ENCODE measurements around the gene CACNA1A.
"Not testable (repeated sequence)": the region's sequence is repeated elsewhere in the genome, so short reads cannot be mapped to it uniquely, and the experiment has no call there.

Gene CACNA1A

DNA sequence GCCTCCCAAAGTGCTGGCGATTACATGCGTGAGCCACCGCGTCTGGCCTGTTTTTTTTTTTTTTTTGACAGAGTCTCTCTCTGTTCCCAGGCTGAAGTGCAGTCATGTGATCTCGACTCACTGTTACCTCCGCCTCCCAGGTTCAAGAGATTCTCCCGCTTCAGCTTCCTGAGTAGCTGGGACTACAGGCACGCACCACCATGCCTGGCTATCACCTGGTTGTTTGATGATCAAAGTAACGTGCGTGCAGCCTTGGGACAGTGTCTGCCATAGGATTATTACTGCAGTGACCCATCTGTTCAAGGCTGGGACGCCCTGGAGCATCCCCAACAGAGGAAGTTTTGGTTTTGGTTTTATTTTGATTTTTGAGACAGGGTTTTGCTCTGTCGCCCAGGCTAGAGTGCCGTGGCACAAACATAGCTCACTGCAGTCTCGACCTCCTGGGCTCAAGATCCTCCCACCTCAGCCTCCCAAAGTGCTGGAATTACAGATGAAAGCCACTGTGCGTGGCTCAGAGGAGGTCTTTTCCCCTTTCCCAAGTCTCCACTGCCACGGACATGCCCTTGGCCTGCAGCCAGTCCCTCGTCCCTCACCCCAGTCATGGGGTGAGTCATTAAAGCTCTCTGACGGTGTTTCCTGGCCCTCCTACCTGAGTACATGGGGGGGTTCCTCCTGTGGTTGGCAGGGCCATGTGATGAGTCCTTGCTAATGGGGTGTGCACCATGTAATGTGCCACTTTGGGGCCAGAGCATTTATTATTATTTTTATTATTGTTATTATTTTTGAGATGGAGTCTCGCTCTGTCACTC lies 290.5 kb downstream of the CACNA1A start:
- DNase-seq, result no peak

DNA sequence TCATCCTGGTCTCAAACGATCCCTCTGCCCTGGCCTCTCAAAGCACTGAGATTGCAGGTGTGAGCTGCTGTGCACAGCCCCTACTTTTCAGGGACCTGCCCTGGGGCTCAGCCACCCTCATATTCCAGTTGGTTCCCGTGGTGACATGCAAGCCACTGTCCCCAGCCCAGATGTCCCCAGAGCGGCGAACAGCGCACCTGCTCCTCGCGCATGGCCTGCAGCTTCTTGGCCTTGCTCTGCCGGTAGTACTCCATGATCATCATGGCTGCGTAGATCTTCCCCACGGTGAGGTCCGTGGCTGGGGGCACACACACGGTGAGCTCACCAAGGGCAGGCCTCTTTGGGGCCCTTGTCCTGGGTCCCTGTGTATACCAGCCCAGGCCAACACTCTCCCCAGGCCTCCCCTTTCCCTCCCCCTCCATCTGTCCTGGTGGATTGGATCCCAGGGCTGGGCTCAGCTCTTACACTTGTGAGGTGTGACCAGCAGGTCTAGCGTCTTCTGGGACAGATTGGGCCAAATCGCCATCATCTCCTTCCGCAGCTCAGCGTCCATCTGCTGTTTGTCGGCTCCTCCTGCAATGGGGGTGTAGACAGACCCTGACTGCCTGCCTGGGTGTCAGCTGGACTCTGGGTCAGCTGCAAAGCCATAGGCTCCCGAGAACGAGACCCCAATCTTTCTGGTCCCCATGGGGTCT lies 292.1 kb downstream of the CACNA1A start:
- no peak for DNase-seq

DNA sequence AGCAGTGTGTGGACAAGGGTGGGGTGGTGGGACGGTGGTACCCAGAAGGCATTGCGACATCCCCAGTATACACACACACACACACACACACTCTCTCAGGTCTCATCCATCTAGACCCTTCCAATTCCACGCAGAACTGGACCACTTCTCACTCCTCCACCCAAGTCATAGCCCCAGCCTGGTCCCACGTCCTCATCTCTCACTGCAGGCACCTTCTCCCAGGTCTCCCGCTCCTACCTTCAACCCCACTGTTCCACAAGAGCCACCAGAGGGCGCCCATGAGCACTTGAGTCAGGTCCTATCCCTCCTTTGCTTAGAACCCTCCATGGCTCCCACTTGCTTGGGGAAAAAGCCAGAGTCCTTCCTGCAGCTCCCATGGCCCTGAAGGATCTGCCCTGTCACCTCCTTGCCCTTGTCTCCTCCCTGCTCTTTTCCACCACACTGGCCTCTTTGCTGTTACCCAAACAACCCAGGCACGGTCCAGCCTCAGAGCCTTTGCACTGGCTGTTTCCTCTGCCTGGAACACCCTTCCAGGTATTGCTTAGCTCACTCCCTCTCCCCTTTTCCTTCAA lies 293.4 kb downstream of the CACNA1A start:
- no peak for DNase-seq

DNA sequence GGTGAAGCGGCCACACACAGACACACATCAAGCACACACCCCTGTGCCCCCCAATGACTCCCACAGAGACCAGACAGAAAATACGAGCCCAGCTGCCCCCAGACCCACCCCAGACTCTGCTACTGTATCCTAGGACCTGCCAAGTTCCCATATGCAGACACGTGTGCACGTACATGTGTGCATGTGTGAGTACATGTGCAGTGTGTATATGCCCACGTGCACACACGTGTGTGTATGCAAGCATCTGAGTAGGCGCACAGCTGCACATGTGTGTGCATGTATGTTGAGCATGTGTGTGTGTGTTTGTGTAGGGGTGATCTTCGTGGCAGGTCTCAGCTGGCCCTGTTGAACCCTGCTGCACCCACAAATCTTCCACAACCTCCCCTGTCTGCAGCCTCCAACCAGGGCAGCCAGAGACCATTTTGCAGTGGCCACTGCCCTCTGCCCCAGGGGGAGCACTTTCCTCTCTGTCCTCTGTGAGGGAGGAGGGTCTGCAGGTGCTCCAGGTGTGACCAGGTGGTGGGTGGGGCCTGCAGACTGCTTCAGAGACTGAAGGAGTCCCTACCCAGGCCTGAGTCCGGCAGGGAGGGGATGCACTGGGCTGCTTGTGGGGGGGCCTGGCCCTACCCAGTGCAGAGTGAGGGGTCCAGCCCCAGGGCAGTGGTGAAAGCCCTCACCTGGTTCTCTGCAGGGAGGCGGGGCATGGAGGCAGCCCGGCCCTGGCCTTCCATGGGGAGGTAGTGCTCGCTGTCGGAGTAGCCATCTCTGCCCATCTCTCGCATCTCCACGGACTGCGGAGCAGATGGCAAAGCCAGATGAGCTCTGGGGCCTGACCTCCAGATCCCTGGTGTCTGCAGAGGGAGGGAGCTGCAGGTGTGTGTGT lies 294.6 kb downstream of the CACNA1A start:
- no peak for DNase-seq

DNA sequence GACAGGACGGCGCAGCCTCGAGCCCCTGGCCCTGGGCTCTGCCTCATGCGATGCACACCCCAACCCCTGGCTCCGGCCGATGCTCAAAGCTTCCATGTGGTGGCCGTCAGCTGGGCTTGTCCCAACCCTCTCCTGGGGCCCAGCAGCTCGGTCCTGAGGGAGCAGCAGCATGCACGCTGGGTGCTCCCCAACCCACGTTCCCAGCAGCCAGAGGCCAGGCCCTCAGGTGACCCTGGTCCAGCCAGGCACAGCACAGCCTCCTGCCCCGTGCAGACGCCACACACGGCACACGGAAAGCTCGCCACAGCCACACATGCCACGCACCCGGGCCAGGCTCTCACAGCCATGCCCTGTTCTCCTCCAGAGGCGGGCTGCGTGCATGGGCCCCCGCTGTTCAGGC lies 295.3 kb downstream of the CACNA1A start:
- DNase-seq, result no peak

DNA sequence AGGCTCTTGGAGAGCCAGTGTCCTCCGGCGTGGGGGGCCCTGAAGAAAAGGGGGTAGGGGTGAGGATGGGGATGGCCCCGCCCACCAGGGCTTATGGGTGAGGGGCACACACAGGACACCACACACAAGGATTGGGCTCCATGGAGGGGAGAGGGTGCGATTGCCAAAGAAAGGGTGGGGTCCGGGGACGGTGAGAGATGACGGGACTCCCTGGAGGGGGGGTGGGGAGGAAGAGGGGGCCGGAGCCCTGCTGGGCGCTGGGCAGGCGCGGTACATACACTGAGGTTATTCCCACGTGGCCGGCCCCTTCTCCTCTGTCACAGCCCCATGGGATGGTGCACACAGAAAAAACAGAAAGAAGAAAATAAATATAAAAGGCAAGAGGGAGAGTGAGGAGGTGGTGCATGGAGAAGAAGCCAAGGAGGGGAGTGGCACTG lies 295.9 kb downstream of the CACNA1A start:
- DNase-seq, result no peak

DNA sequence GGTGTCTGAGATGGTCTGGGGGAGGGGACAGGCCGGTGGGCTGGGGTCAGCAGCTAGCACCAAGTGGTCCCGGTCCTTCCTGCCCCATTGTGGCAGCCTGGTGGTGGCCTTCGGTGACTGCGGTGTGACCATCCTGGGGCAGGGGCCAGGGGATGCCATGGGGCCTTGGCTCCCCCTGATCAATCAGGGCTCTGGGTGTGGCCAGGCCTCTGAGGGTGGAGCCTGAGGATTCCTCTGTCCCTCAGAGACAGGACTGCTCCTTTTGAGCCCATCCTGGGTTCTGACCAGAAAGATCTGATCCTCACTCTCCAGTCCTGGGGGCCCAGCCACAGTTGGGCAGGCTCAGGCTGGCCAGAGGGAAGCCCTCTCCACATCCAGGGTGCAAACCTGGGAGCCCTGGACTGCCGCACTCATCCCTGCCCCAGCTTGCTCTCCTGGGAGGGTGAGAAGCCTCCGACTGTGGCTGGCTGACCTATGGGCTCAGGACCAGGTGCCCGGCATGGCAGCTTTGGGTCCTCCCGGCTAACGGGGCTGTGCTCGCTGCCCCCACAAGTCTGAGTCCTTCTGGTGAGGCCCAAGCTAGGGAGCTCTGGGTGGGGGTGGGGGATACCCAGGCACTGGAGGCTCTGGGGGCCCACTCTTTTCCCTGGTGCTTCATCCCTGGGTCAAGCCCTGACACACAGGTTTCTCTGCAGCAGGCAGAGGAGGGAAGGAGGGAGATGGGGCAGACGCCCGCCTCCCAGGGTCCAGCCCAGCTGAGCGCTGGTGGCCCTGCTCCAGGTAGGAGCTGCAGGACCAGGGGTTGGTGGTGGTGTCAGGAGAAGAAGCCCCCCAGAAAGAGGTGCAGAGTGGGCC lies 296.6 kb downstream of the CACNA1A start:
- no peak for DNase-seq

GRCh38 chr19:13208672-13209483 lies 297.4 kb downstream of the CACNA1A start:
- no peak for DNase-seq

GRCh38 chr19:13207846-13208671 lies 298.2 kb downstream of the CACNA1A start:
- DNase-seq, result no peak

- DNase-seq, result no peak
Measured at GRCh38 chr19:13207237-13207845, 298.9 kb downstream of the CACNA1A start.

DNA sequence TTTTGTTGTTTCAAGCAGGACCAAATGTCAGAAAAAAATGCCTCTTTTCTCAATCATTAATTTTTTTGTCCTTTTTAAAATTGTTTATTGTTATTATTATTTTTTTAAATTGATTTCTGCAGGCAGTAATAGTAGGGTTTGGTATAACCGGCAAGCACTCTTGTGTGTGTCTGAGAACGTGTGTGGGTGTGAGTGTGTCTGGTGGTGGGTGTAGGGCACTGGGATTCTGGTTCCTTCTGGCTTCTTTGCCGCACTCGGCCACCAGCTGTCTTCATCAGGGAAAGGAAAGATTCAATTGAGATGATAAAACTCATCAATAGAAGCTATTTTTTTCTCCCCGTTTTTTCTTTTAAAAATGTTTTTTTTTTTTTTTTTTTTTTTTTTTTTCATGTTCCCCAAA lies 299.7 kb downstream of the CACNA1A start:
- no peak for DNase-seq

DNA sequence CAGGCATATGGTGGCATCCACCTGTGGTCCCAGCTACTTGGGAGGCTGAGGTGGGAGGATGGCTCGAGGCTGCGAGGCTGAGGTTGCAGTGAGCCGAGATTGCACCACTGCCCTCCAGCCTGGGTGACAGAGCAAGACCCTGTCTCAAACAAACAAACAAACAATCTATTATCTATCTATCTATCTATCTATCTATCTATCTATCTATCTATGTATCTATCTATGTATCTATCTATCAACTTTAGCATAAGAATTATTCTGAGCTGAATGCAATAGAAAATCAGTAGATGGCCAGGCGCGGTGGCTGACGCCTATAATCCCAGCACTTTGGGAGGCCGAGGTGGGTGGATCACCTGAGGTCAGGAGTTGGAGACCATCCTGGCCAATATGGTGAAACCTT lies 304.2 kb downstream of the CACNA1A start:
- DNase-seq, result not testable (repeated sequence)

DNA sequence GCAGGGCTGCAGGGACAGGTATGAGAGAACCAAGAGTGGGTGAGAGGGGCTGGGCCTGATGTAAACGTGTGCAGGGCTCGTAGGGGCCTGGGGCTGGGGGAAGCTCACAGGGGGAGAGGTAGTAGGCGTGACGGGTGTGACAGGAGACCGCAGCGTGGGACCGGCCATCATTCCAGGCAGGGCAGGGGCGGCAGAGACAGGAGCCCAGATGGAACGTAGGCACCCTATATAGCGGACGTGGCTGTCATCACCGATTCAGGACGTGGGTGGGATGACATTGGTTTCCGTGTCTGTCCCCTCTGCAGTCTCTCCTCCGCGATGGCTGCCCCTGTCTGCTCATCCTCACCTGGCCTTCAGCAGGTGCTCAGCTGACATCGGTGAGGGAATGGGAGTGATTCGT lies 307.6 kb downstream of the CACNA1A start:
- no peak for DNase-seq

- no peak for DNase-seq
Measured at GRCh38 chr19:13195678-13196077, 310.6 kb downstream of the CACNA1A start.

DNA sequence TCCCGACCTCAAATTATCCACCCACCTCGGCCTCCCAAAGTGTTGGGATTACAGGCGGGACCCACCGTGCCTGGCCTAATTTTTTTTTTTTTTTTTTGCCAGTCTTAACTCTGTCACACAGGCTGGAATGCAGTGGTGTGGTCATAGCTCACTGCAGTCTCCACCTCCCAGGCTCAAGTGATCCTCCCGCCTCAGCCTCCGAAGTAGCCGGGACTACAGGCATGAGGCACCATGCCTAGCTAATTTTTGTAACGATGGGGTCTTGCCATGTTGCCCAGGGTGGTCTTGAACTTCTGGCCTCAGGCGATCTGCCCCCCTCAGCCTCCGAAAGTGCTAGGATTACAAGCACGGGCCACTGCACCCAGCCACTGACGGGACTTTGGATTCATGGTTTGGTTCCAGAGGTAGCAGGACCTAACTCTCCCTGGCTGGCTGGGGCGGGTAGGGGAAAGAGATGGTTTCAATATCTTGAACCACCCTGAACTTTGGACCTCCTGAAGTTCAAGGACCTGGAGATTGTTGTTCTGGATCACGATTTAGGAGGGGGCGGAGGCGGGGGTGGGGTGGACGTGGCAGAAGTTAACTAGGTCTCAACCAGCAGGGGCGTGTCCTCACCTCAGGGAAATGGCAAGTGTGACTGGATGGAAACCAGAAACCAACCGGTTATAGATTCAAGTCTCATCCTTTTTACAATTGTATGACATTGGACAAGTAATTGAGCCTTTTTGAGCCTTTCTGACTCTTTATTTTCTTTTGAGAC lies 315.3 kb downstream of the CACNA1A start:
- DNase-seq, result no peak

DNA sequence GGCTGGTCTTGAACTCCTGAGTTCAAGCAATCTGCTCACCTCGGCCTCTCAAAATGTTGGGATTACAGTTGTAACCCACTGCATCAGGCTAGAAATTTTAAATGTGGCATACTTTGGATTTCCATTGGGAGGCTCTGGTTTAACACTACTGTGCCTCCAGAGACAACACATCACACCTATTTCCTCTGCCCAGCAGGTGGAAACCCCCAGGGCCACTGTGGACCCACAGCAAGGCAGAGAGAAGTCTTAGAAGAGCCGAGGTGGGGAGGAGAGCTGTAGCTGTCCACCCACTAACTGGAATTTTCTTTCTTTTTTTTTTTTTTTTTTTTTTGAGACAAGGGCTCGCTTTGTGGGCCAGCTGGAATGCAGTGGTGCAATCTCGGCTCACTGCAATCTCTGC lies 316.7 kb downstream of the CACNA1A start:
- DNase-seq, result no peak

DNA sequence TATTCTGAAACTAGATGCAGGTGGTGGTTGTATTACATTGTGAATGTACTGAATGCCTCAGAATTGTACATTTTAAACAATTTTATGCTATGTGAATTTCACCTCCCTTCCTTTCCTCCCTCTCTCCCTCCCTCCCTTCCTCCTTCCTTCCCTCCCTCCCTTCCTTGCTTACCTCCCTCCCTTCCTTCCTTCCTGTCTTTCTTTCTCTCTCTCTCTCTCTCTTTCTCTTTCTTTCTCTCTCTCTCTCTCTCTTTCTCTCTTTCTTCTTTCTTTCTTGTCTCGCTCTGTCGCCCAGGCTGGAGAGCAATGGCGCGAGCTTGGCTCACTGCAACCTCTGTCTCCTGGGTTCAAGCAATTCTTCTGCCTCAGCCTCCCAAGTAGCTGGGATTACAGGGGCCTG lies 318.9 kb downstream of the CACNA1A start:
- no peak for DNase-seq

DNA sequence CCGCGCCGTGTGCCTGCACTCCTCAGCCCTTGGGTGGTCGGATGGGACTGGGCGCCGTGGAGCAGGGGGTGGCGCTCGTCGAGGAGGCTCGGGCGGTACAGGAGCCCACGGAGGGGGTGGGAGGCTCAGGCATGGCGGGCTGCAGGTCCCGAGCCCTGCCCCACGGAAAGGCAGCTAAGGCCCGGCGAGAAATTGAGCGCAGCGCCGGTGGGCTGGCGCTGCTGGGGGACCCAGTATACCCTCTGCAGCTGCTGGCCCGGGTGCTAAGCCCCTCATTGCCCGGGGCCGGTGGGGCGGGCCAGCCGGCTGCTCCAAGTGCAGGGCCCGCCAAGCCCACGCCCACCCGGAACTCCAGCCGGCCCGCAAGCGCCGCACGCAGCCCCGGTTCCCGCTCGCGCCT lies 319.6 kb downstream of the CACNA1A start:
- not testable (repeated sequence) for DNase-seq
